ENCODE measurements around the gene RADIL. TPM values are rescaled to one million over a fixed set of nuclear protein-coding genes. Genes with fewer than 3 reads are reported as not detected.

The RADIL gene
- total and polyA plus RNA-seq, 9 of the 15 experiments (the other 6 are each of a cell fraction or from before 2014, with no cell fraction given), result 0.06 to 8.1 (median 1.9) TPM; not detected in 1

DNA sequence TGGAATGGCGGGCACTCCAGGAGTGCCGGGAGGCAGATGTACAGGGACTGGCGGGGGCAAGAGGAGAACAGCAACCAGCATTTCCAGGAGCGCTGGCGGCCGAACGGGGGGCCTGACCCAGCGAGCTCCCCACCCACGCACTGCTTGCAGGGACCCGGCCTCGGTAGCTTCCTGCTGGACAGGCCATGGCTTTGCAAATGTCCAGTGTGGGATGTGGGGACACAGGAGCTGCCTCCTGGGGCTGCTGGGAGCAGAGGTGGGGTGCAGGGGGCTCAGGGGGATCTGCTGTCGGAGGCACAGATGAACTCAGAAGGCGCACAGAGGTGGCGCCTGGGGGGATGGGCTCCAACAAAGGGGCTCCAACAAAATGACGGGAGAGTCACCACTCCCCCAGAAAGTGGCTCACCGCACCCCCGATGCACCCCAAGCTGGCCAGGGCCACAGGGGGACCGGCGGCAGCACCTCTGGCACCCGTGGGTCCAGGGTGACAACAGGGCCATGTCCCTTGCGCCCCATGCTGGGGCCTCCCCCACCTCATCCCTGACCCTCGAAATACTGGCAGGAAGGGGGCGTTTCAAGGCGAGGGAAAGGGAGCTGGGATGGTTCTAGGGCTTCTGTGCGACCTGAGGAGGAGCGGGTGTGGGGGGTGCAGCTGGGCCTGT is 67.0 kb downstream of the RADIL start:
- FAIRE-seq (no peak), ATAC-seq (no peak), DNase-seq (ENCODE audit: extremely low read depth in 1 of 4, low spot score in 3 of 4) (no peak)
- WGBS (ENCODE audit: insufficient coverage, low coverage, missing lambda C conversion rate), result 63% methylated on average over 24 of the region's 26 CpGs
- Histone ChIP-seq H3K27ac (ENCODE audit: extremely low read depth, low read depth, low read length) (no peak overlapping the region), H2AFZ (ENCODE audit: low read depth, low read length) (no peak overlapping the region), H3K79me2 (ENCODE audit: control insufficient read depth, insufficient read depth, low read length) (no peaks in the 10 kb centered on the region), H3K36me3 (ENCODE audit: control insufficient read depth, insufficient read depth, low read length) (no peaks in the 10 kb centered on the region), H3K9me3 (replicated peaks; ENCODE audit: control insufficient read depth, insufficient read depth, low read depth, low read length) (no peaks in the 10 kb centered on the region), H3K4me1 (replicated peaks in 1 of 2; ENCODE audit: control insufficient read depth in 2 of 2, insufficient read depth in 2 of 2, low read length in 2 of 2) (peaks cover 0 to 51% of the 10 kb centered on the region in 2 experiments; a peak in 2 of 5 replicates), H4K20me1 (replicated peaks; ENCODE audit: control insufficient read depth, insufficient read depth, low read length) (no peaks in the 10 kb centered on the region), H3K27me3 (ENCODE audit: control insufficient read depth in 2 of 2, insufficient read depth in 2 of 2, low read length in 2 of 2) (no peaks in the 10 kb centered on the region), H3K9me1 (ENCODE audit: control insufficient read depth, insufficient read depth, low read length) (no peaks in the 10 kb centered on the region), H3K4me2 (ENCODE audit: insufficient read depth, low read length) (no peak overlapping the region), H3K9ac (ENCODE audit: insufficient read depth in 1 of 2, low read depth in 2 of 2, low read length in 2 of 2) (no peak overlapping the region), H3K4me3 (no peak overlapping the region)
- POLR2A ChIA-PET, result interaction anchor here (0.5 to 1.1 kb wide), 4 partner anchors 8 to 267 kb away, joined by 3 read pairs; no protein-coding TSS in a partner anchor
- TF ChIP-seq, protein P1, sequence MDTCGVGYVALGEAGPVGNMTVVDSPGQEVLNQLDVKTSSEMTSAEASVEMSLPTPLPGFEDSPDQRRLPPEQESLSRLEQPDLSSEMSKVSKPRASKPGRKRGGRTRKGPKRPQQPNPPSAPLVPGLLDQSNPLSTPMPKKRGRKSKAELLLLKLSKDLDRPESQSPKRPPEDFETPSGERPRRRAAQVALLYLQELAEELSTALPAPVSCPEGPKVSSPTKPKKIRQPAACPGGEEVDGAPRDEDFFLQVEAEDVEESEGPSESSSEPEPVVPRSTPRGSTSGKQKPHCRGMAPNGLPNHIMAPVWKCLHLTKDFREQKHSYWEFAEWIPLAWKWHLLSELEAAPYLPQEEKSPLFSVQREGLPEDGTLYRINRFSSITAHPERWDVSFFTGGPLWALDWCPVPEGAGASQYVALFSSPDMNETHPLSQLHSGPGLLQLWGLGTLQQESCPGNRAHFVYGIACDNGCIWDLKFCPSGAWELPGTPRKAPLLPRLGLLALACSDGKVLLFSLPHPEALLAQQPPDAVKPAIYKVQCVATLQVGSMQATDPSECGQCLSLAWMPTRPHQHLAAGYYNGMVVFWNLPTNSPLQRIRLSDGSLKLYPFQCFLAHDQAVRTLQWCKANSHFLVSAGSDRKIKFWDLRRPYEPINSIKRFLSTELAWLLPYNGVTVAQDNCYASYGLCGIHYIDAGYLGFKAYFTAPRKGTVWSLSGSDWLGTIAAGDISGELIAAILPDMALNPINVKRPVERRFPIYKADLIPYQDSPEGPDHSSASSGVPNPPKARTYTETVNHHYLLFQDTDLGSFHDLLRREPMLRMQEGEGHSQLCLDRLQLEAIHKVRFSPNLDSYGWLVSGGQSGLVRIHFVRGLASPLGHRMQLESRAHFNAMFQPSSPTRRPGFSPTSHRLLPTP (IDR thresholded peaks at IDR 0.05; ENCODE audit: borderline replicate concordance, extremely low read depth, insufficient read length), result no peak
- no peak for TF ChIP-seq FOXO4 (CRISPR knock-in tag; IDR thresholded peaks at IDR 0.05)
- in situ Hi-C loops (cut with MboI) (no loop called here), intact Hi-C loops (cut with micrococcal nuclease) (no loop called here)
- no TSS peak for BruUV-seq (replicated peaks)
- CTCF ChIA-PET (ENCODE audit: low intra/inter-chr PET ratio), result no interaction called here
